NCI-H460 (cell line): Measurements from ENCODE around the gene NBPF1. TPM values are rescaled to one million over a fixed set of nuclear protein-coding genes. Genes with fewer than 3 reads are reported as not detected.
"Not testable (repeated sequence)": the region's sequence is repeated elsewhere in the genome, so short reads cannot be mapped to it uniquely, and the experiment has no call there.

Experiments used
- DNase-seq: peaks from one replicate; pipeline ENCODE4 v3.0.0-alpha.2; 2016; ENCODE audit warnings: low read depth; ENCODE audit errors: extremely low read depth
- total RNA-seq: library from RNA; depleted of rRNA; stranded (reverse); fragments of >200 nt; shearing (Covaris generic); gene quantifications from 2 replicates; pipeline ENCODE4 v1.2.3, GENCODE V29; 2014

NBPF1 gene
- total RNA-seq, 1 experiment from 2014 or later: 12.9 TPM

DNA sequence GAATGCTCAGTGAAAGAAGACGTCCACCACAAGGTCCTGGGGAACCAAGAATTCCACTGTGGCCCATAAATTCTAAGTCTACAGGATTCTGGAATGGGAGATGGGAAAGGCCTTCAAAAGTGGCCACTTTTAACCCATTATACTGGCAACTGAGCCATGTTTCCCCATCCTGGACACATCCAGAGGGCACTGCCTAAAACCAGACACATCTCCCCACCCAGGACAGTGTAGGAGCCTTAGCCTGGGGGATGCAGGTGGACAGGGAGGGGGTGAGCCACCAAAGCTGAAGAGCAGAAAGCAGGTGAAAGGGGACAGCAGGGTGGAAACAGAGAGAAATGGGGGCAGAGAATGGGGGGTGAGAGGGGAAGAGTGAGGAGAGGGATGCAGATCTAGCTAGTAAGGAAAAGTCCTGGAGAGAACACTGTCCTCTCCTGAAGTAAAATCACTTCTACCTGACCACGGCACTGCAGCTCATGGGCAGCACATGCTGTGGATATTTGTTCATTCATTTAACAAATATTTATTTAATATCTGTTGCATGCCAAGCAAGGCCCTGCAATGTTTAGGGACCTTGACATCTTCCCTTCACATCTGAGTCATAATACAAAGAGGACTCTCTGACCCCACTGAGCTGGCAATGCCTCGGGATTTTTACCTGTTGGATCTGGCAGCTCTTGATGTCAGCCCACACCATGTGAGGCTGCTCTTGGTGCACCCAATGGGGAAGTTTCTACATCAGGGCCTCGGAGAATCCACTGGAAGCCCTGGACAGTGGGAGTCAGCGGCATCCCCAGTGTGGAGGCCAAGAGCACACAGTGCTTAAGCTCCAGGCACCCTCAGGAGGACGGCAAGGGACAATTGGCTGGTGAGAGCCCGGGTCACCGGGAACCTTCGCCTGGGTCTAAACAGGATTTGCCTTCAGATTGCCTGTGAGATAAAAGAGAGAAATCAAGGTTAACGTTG lies 5.2 kb downstream of the NBPF1 start:
- not testable (repeated sequence) for DNase-seq

DNA sequence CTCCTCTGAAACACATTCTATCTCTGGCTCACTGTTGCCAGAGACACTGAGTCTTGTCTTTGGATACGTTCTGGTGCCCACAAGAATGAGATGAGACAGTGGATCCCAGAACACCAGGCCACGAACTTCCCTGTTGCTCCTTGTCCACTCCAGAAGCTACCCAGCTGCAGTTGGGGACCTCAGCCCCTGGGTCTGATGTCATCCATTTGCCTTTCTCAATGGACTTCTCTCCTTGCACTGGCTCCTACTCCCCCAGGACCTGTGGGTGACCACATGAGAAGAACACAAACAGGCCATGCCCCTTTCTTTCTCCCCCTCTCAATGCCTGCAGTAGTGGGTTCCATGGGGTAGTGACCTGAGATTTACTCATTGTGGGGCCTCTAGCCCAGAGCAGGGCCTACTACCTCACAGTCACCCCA lies 5.9 kb downstream of the NBPF1 start:
- no peak for DNase-seq

DNA sequence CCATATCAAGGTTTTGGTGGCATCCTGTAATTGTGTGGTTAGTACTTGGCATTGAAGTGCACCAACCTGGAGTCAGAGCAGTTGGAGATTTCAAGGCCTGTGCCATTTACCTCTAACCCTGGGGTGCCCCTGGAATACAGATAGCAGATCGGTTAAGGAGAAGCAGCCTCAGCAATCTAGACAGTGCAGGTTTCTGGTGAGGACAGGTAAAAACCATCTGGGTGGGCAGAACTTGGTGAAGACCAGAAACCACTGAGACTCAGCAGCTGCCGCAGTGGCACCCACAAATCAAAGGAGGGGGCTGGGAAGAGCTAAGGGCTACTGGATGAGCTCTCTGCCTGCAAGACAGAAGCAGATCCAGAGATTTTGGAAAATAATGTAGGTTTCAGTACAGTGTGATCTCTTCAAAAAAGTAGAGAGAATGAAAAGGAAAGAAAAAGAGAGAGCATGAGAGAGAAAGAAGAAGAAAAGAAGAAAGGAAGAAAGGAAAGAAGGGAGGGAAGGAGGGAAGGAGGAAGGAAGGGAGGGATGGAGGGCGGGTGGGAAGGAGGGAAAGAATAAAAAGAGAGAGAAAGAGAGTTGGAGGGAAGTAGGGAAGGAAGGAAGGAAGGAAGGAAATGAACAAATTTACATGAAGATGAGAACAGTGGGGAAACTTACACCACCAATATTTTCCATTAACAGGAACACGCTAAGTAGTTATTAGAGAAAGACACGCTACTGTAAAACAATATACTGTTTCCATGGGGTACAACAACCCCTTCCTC lies 6.5 kb downstream of the NBPF1 start:
- DNase-seq: not testable (repeated sequence)

DNA sequence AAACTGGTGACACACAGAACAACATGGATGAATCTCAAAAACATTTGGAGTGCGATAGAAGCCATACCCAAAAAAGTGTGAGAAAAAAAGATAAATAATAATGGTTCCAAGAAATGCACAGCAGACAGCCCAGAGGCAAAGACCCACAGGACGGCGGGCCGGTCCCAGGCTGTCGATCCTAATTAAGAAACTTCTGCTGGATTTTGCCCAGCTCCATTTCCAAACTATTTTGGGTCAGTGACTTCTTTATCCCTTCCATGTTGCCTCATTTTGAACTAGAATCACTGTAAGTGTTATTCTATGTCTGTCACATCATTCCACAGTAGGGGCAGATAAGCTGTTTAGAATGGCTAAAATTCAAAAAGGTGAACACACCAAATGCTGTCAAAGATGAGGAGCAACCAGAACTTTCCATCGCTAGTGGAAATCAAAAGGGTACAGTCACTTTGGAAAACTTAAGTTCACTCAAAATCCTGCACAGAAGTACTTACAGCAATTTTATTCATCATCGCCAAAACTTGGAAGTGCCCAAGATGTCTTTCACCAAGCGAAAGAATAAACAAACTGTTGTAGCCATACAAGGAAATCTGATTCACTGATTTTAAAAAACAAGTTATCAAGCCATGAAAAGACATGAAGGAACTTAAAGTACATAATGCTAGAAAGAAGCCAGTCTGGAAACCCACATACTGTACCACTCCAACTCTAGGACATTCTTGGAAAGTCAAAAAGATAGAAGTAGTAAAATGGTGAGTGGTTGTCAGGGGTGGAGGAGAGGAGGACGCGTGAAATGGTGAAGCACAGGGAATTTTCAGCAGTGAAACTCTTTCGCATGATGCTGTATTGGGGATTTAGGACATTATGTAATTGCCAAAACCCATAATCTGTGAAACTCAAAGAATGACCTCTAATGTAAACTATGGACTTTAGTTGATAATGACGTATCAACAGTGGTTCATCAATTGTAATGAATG lies 7.5 kb downstream of the NBPF1 start:
- DNase-seq: no peak

DNA sequence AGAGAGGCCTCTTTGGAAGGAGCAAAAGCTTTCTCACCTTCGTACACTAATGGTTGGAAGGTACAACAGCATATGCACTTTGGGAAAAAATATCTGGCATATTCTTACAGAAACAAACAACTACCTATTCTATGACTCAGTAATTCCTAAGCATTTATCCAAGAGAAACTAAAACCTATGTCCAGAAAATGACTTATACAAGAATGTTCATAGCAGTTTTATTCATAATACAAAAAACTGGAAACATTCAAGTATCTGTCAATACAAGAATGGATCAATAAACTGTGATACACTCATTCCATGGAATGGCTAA lies 8.2 kb downstream of the NBPF1 start:
- DNase-seq: no peak

DNA sequence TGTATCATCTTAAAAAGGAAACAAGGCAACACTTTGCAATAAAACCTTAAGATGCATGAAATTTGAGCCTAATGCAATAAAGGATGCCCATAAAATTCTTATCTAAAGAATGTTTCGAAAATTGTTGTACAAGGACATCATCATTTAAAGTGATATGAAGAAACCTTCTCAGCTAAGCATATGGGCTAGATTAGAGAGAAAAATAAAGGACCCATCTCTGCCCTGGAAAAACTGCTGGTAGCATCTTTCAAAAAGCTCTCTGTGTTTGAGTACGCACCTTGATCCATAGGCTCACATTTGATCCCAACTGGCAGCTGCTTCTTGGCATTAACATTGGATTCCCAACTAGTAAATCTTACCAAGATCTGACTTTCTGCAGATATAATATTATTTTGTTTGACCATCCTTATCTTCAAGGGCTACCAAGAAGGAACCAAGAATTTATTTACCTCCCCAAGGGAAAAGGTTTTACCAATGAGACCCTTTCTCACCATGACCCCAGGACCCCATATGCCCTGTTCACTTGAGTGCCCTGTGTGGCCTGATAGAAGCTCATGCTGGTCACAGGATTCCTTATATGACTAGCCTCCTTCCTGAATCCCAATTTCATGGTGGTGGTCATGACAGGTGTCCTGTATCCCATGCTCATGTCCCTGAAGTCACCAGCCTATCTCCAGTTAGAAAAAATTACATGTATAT lies 8.7 kb downstream of the NBPF1 start:
- DNase-seq: not testable (repeated sequence)

DNA sequence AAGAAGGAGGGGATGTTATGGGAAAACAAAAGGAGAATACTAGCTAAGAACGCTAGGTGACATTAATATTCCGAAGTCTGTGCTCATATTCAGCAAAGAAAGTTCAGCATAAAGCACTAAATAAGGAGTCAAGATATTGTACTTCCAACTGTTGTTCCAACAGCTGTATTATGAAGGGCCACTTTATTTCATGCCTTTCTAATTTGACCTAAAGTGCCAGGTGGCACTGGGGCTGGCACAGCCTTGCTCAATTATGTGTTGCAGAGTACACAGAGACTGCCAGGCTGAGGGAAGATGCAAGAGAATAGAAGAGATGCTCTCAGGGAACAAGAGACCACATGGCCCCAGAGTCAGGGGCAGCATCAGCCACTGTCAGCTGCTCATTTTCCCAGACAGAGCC lies 9.7 kb downstream of the NBPF1 start:
- DNase-seq: not testable (repeated sequence)

DNA sequence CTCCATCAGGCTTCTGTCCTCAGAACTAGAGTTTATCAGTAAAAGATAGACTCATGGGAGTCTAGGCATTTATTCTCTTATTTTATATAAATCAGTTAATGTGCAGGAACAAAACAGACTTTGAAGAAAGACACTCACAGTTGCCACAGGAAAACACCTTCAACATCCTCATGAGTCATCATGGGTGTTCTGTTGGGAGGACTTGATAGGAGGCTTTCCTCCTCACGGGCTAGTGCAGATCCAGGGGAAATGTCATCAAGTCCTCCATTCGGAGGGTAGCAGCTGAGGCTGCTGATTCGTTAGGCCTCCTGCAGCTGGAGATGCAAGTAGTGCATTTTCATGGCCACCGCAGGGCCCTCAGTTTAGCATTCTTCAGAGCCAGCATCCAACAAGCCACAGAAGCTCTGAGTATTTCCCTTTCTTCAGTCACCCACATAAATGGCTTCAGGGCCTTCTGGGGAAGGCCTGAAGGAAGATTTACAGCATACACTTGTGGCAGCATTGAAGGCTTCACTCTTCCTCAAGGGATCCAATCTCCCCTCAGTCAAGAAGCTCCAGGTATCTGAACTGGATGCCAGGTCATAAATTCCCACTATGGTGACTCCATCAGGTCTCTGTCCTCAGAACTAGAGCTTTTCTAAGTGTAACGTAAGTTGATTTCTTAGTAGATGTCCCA lies 10.9 kb downstream of the NBPF1 start:
- not testable (repeated sequence) for DNase-seq

DNA sequence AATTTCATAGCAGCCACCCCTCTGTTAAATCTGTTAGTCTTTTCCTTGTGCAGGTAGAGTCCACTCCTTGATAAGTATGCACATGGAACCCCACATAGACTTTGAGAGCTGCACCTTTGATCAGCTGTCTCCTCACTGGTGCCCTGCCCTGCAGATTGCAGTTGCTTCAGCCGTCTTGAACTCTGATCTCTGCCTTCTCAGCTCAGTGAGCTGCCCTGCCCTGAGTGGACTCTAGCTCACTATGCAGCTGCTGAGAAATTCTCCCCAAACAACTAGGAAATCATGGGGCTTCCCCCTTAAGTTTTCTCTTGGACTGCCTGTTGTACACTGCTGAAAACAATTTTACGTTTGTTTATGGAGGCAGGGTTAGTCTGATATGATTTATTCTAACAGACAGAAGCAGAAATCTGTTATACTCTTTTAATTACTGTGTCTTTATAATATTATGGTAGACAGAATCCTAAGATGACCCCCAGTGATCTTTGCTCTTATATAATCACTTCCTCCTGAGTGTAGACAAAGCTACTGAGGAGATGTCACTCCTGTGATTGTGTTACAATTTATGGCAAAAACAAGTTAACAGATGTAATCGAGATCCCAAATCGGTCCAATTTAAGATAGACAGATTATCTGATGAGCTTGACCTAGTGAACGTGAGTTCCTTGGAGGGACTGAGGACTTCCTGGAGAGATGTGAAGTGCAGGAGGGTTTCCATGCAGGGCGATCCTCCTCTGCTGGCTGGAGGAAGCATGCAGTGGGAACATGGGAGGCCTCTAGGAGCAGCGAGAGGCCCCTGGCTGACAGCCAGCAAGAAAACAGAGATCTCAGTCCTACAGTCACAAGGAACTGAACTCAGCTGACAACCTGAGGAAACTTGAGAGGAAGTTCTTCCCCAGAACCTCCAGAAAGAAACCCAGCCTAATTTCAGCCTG lies 12.2 kb downstream of the NBPF1 start:
- DNase-seq: not testable (repeated sequence)

DNA sequence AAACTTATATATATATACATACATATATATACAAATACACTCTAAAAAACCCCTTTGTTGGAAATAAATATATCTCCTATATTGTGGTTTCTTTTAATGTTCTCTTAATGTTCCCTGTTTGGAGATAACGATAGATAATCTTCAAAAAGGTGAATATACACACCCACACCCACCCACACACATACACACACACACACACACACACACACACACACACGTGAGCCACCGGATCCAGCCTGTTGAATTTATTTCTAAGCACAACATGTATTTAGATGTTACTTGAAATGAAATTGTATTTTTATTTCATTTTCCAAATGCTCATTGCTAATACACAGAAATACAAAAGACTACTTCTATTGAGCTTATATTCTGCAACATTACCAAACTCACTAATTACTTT lies 14.0 kb downstream of the NBPF1 start:
- not testable (repeated sequence) for DNase-seq

DNA sequence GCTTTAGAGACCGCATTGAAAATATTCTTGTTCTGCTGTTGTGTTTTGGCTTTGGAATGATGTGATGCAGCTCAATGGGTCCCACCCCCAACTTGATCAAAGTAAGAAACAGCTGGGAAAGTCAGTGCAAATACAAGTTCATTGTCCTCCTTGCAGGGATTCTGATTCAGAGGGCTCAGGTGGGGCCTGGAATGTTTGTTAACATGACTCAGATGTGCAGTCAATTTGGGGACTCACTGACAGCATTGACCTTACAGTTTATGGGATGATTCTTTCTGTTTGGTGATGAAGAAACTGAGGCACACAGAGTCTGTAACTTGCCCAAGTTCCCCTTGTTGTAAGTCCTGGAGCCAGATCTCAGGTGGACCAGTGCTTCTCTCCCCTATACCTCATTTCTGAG lies 18.1 kb downstream of the NBPF1 start:
- not testable (repeated sequence) for DNase-seq

DNA sequence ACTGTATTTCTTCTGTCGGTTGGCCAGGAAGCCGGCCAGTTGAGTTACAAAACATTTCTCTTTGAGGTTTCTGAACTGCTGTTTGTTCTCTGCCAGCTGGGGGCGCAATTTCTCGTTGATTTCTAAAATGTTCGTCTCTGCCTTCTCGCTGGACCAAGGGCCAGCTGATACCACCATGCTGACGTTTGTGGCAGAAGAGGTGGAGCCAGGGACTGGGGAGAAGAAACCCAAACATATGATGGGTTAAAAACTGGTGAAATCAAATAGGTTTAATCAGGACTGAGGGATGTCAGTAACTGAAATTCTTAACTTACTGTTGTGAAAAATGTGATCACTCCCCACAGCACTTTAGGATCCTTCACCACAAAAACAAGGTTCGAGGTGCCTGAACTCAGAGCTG lies 21.5 kb downstream of the NBPF1 start:
- not testable (repeated sequence) for DNase-seq

DNA sequence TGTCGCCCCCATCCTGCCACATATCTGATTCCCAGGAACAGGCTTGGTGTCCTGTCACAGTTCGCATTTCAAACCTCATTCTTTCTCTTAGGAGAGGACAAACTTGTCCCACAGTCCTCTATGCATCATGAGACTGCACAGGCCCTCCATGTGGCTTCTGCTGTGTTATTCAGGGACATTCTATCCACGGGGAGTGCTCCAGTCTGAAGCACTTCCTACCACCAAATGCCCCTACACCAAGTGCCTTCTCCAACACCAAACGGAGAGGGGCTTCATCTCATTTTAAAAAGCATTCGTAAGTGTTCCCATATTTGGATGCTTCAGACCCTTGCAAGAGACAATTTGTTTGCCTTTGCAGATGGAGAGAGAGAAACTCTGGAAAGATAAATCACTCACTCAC lies 25.3 kb downstream of the NBPF1 start:
- not testable (repeated sequence) for DNase-seq

DNA sequence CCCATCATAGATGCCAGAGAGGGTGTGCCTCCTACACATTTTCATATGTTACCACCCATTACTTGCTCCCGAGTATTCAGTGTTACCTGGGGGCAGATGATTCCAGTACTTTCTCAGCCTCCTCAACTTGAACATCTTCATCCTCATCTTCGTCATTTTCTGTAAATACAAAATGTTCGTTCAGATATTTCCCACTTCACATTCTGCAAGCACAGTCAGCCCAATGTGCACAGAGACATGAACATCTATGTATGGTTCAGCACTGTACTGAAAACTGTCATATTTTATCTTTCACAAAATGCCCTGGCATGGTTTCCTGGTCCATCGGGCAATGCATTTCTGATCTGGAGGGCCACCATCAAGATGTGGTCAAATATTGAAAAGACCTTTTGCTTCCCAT lies 25.7 kb downstream of the NBPF1 start:
- not testable (repeated sequence) for DNase-seq

DNA sequence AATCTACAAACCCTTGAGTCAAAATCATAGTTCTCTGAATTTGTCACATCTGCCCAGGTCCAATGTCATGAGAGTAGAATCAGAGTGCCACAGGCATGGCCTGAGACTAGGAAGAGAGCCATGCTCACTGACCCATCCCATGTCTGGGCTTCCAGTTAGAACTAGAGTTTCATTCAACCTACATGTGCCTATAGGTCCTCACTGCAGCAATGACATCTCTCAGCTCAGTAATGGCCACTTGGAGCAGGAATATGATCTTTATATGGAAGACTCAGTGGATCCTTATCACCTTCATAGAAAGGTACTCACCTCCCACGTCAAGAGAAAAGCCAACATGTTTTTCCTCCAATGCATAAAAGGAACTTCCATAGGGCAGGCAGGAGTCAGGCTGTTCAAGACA lies 48.0 kb downstream of the NBPF1 start:
- not testable (repeated sequence) for DNase-seq

DNA sequence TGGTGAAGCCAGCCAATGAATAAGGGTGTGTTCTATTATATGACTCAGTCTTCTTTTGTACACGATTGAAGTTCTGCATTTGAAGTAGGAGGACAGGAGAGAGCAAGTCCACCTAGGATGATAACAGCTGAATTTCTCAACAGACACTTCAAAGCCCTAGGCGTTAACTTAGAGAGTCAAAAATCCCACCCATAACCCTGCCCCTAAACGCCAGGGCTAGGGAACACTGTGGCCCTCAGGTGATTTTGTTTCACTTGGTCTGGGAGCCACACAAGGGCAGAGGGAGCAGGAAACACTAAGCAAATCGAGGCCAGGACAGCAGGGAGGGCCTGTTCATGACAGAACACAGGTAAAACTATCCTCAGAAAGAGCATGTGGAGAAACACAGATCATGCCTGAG lies 52.3 kb downstream of the NBPF1 start:
- DNase-seq: not testable (repeated sequence)

DNA sequence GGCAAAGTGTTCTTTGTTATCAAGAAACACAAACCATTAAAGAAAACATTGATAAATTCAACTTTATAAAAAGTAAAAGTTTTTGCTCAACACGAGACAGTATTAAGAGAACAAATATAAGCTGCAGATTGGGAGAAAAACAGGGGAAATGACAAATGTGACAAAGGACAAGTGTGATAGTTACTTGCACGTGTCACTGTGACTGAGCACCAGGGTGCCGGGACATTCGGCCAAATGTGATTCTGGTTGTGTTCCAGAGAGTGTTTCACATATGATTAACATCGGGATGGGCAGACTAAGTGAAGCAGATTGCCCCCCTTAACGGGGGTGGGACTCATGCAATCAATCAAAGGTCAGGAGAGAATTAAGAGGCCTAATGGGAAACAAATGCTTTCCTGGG lies 52.9 kb downstream of the NBPF1 start:
- DNase-seq: not testable (repeated sequence)

DNA sequence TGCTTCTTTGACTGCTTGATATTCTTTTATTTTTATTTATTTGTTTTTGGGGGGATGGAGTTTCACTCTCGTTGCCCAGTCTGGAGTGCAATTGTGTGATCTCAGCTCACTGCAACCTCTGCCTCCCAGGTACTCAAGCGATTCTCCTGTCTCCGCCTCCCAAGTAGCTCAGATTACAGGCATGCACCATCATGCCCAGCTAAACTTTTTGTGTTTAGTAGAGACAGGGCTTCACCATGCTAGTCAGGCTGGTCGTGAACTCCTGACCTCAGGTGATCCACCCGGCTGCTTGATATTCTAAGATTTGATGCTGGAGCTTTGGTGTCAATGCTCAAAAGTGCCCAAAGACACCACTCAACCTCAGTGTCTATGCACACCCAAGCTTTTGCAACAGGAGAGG lies 53.7 kb downstream of the NBPF1 start:
- DNase-seq: not testable (repeated sequence)
